CD4-positive, CD25-positive, alpha-beta regulatory T cell (primary cell): Measurements from ENCODE around the gene ADAMTSL5. TPM values are rescaled to one million over a fixed set of nuclear protein-coding genes. Genes with fewer than 3 reads are reported as not detected.

Experiments
- ATAC-seq, 2 donors: fragments of 150-1000 bp; cut with Tn5 transposase; one replicate each; pipeline ENCODE4 v1.10.0; 2021; ENCODE audit warnings: low read depth in 2 of 2, moderate number of reproducible peaks in 2 of 2, moderate library complexity in 1 of 2
- DNase-seq, 3 donors: peaks; one replicate each; pipeline versions ENCODE4 v3.0.0 to v3.0.0-alpha.2; 2012 to 2022; ENCODE audit warnings: mixed read lengths in 1 of 3
- H3K27ac ChIP-seq: one replicate; pipeline ENCODE4 v1.7.0; 2013; ENCODE audit warnings: mild to moderate bottlenecking, low read length; ENCODE audit not compliant: insufficient read depth, poor library complexity, severe bottlenecking
- H3K27me3 ChIP-seq: one replicate; pipeline ENCODE4 v1.7.0; 2013; ENCODE audit warnings: low read length; ENCODE audit not compliant: control insufficient read depth, insufficient read depth
- H3K36me3 ChIP-seq: one replicate; pipeline ENCODE4 v1.7.0; 2013; ENCODE audit warnings: mild to moderate bottlenecking, low read length, moderate library complexity; ENCODE audit not compliant: control insufficient read depth, insufficient read depth
- H3K4me1 ChIP-seq: 2 replicates; pipeline ENCODE4 v1.7.0; 2013; ENCODE audit warnings: mild to moderate bottlenecking, low read length; ENCODE audit not compliant: insufficient read depth, control insufficient read depth, poor library complexity, severe bottlenecking
- H3K4me3 ChIP-seq: one replicate; pipeline ENCODE4 v1.7.0; 2013; ENCODE audit warnings: low read depth, mild to moderate bottlenecking, low read length, moderate library complexity
- H3K9me3 ChIP-seq, 2 experiments: 1 replicate in 1 of 2; 2 replicates in 1 of 2; pipeline ENCODE4 v1.7.0; 2013; ENCODE audit warnings: low read length in 2 of 2, mild to moderate bottlenecking in 1 of 2, moderate library complexity in 1 of 2; ENCODE audit not compliant: control insufficient read depth in 2 of 2
- H3K27ac Mint-ChIP-seq, 3 donors: one replicate each; pipeline ENCODE4 v1.8.0; 2020 to 2022; ENCODE audit warnings: mild to moderate bottlenecking in 3 of 3, mixed read lengths in 3 of 3, moderate library complexity in 2 of 3
- H3K27me3 Mint-ChIP-seq: one replicate; pipeline ENCODE4 v1.8.0; 2022; ENCODE audit warnings: mild to moderate bottlenecking, mixed read lengths
- H3K36me3 Mint-ChIP-seq: one replicate; pipeline ENCODE4 v1.8.0; 2020; ENCODE audit warnings: mixed read lengths
- H3K4me1 Mint-ChIP-seq, 4 donors: one replicate each; pipeline ENCODE4 v1.8.0; 2020 to 2022; ENCODE audit warnings: mixed read lengths in 4 of 4, mild to moderate bottlenecking in 1 of 4
- H3K4me3 Mint-ChIP-seq, 4 donors: one replicate each; pipeline ENCODE4 v1.8.0; 2020 to 2022; ENCODE audit warnings: mild to moderate bottlenecking in 4 of 4, mixed read lengths in 4 of 4, moderate library complexity in 3 of 4
- H3K9me3 Mint-ChIP-seq, 7 donors: one replicate each; pipeline ENCODE4 v1.8.0; 2020 to 2022; ENCODE audit warnings: mixed read lengths in 7 of 7, mild to moderate bottlenecking in 3 of 7, moderate library complexity in 2 of 7
- polyA plus RNA-seq, 4 donors: library from polyadenylated mRNA; unstranded; fragments of 300-500 nt; fragmentation: Illumina TruSeq; gene quantifications; one replicate each; pipeline ENCODE4 v1.2.3, GENCODE V29; 2021
- total RNA-seq: library from RNA; stranded (reverse); gene quantifications from one replicate; pipeline ENCODE4 v1.2.3, GENCODE V29; 2022

ADAMTSL5 gene
- total and polyA plus RNA-seq, 5 donors from 2014 or later, result 0.29 to 3.3 (median 2.1) TPM

- peaks cover 12% of the 10 kb centered on the region for H3K27me3 Mint-ChIP-seq
- ATAC-seq, result no peak
- no peaks in the 10 kb centered on the region for H3K36me3 Mint-ChIP-seq
- peak overlapping the region; percentile 51 to 86 (median 74) for H3K4me3 Mint-ChIP-seq
- peaks cover 18% of the 10 kb centered on the region for H3K4me1 ChIP-seq
- no peaks in the 10 kb centered on the region for H3K27me3 ChIP-seq
- H3K4me1 Mint-ChIP-seq, result peaks cover 0 to 18% (median 5%) of the 10 kb centered on the region in 4 donors
- H3K36me3 ChIP-seq, result no peaks in the 10 kb centered on the region
- H3K9me3 Mint-ChIP-seq, result no peaks in the 10 kb centered on the region
- peak in 1 of 3 donors; percentile 40 for DNase-seq
- no peak overlapping the region for H3K4me3 ChIP-seq
- no peaks in the 10 kb centered on the region for H3K9me3 ChIP-seq
- no peak overlapping the region for H3K27ac Mint-ChIP-seq
- peak overlapping the region; percentile 17 for H3K27ac ChIP-seq
Observed at GRCh38 chr19:1489463-1490310, 23.1 kb downstream of the ADAMTSL5 start.

GRCh38 chr19:1488282-1488601 is 24.6 kb downstream of the ADAMTSL5 start:
- Mint-ChIP-seq H3K4me3 (no peak overlapping the region), H3K4me1 (peaks cover 0 to 18% (median 5%) of the 10 kb centered on the region in 4 donors), H3K36me3 (no peaks in the 10 kb centered on the region), H3K27me3 (peaks cover 12% of the 10 kb centered on the region), H3K9me3 (no peaks in the 10 kb centered on the region), H3K27ac (no peak overlapping the region)
- Histone ChIP-seq H3K27me3 (no peaks in the 10 kb centered on the region), H3K4me1 (peaks cover 18% of the 10 kb centered on the region), H3K9me3 (no peaks in the 10 kb centered on the region), H3K36me3 (no peaks in the 10 kb centered on the region), H3K27ac (no peak overlapping the region), H3K4me3 (no peak overlapping the region)
- DNase-seq (no peak), ATAC-seq (no peak)

GRCh38 chr19:1487576-1488281 is 25.1 kb downstream of the ADAMTSL5 start:
- H3K36me3 Mint-ChIP-seq, result no peaks in the 10 kb centered on the region

GRCh38 chr19:1486720-1487575 is 25.9 kb downstream of the ADAMTSL5 start:
- H3K36me3 ChIP-seq, result no peaks in the 10 kb centered on the region
- Mint-ChIP-seq H3K36me3 (no peaks in the 10 kb centered on the region), H3K9me3 (no peaks in the 10 kb centered on the region), H3K27me3 (peaks cover 12% of the 10 kb centered on the region), H3K27ac (no peak overlapping the region), H3K4me1 (peaks cover 0 to 17% (median 5%) of the 10 kb centered on the region in 4 donors), H3K4me3 (peak overlapping the region in 1 of 4 donors; percentile 82)
- ATAC-seq, result no peak
- H3K27ac ChIP-seq, result no peak overlapping the region
- DNase-seq, result no peak
- H3K27me3 ChIP-seq, result no peaks in the 10 kb centered on the region
- no peaks in the 10 kb centered on the region for H3K9me3 ChIP-seq
- H3K4me3 ChIP-seq, result no peak overlapping the region
- H3K4me1 ChIP-seq, result peaks cover 18% of the 10 kb centered on the region

More at GRCh38 chr19:1487576-1488281, 25.1 kb downstream of the ADAMTSL5 start:
- Histone ChIP-seq H3K9me3 (no peaks in the 10 kb centered on the region), H3K27ac (no peak overlapping the region), H3K4me3 (no peak overlapping the region), H3K4me1 (peaks cover 18% of the 10 kb centered on the region), H3K27me3 (no peaks in the 10 kb centered on the region), H3K36me3 (no peaks in the 10 kb centered on the region)
- peaks cover 12% of the 10 kb centered on the region for H3K27me3 Mint-ChIP-seq
- H3K4me3 Mint-ChIP-seq, result no peak overlapping the region
- no peak overlapping the region for H3K27ac Mint-ChIP-seq
- H3K4me1 Mint-ChIP-seq, result peaks cover 0 to 18% (median 5%) of the 10 kb centered on the region in 4 donors
- ATAC-seq (no peak), DNase-seq (no peak)
- no peaks in the 10 kb centered on the region for H3K9me3 Mint-ChIP-seq

- Mint-ChIP-seq H3K27me3 (peaks cover 11% of the 10 kb centered on the region), H3K4me3 (no peak overlapping the region), H3K36me3 (no peaks in the 10 kb centered on the region), H3K4me1 (peaks cover 0 to 9% (median 6%) of the 10 kb centered on the region in 4 donors), H3K9me3 (no peaks in the 10 kb centered on the region), H3K27ac (no peak overlapping the region)
- DNase-seq, result no peak
- no peak for ATAC-seq
- Histone ChIP-seq H3K36me3 (no peaks in the 10 kb centered on the region), H3K4me3 (no peak overlapping the region), H3K9me3 (no peaks in the 10 kb centered on the region), H3K27ac (no peak overlapping the region), H3K4me1 (peaks cover 5% of the 10 kb centered on the region), H3K27me3 (no peaks in the 10 kb centered on the region)
Observed at GRCh38 chr19:1483979-1484428, 28.8 kb downstream of the ADAMTSL5 start.

- DNase-seq, result no peak
- peaks cover 0 to 11% (median 7%) of the 10 kb centered on the region in 4 donors for H3K4me1 Mint-ChIP-seq
- H3K27ac ChIP-seq, result no peak overlapping the region
- H3K36me3 ChIP-seq, result no peaks in the 10 kb centered on the region
- no peak for ATAC-seq
- no peaks in the 10 kb centered on the region for H3K9me3 Mint-ChIP-seq
- no peaks in the 10 kb centered on the region for H3K36me3 Mint-ChIP-seq
- peaks cover 13% of the 10 kb centered on the region for H3K27me3 Mint-ChIP-seq
- H3K4me3 ChIP-seq, result no peak overlapping the region
- H3K9me3 ChIP-seq, result no peaks in the 10 kb centered on the region
- H3K27me3 ChIP-seq, result no peaks in the 10 kb centered on the region
- H3K4me1 ChIP-seq, result peaks cover 9% of the 10 kb centered on the region
- no peak overlapping the region for H3K27ac Mint-ChIP-seq
- peak overlapping the region in 1 of 4 donors; percentile 32 for H3K4me3 Mint-ChIP-seq
Observed at GRCh38 chr19:1483131-1483978, 29.5 kb downstream of the ADAMTSL5 start.
